ENCODE measurements around the gene SLFNL1.

- TF ChIP-seq CTCF (conservative IDR thresholded peaks at IDR 0.05; ENCODE audit: low read length), result no peak
- TF ChIP-seq EZH2phosphoT487 (IDR thresholded peaks at IDR 0.05; ENCODE audit: borderline replicate concordance, low read depth, low read length), result no peak
Measured at GRCh38 chr1:41015281-41015896, 6.1 kb downstream of the SLFNL1 start.

Measured in OCI-LY7 (cell line).